Bone marrow (tissue), 2 donors: ENCODE measurements around the gene ENO2.

Source experiments
- DNase-seq, 2 donors: peaks; one replicate each; lab custom pipeline; 2025; lab: John Stamatoyannopoulos, UW

ENO2 gene

DNA sequence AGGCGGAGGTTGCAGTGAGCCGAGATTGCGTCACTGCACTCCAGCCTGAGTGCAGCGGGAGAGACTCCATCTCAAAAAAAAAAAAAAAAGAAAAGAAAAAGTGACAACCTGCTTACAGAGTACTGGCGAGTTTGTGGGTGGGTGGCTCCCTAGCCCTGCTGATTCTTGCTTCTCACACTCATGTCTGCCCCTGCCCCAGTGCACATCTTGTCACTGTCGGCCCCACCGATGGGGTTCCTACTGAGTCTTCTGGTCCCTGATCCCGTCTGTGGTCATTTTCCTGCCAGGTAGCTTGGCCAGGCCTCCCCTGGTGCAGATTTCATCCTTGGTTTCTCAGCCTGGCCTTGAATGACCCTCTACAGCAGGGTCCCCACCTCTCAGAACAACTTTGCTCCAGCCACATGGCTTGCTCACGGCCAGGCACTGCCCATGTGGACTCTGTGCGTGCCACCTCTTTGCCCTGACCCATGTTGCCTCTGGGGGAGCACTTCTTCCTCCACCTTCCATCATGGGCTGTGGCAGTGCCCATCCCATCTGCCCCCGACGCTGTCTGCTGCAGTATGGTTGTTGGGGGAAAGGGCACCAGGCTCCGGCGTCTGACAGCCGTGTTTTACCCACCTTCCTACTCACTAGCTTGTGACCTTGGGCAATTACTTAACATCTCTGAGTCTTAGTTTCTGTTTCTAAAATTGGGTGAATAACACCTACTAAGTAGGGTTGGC is 34.7 kb downstream of the ENO2 start:
- DNase-seq = no peak

DNA sequence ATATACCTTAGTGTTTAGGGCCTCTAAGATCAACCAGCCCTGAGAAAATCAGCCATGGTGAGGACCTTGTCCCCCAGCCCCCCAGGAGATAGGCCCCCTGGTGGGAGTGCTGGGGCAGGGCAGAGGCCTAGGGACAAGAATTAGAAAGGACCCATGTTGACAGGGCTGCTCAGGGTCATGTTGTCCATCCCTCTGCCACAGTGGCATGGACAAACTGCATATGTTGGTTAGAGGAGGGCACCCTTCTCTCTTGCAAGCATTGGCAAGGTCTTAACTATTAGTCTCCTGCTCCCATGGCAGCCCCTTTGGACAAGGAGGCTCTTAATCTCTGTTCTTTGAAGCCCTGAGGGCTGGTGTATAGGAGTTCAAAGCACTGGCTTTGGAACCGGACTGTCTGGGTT is 36.0 kb downstream of the ENO2 start:
- DNase-seq = no peak

- DNase-seq = peak; percentile 56 to 68
Measured at GRCh38 chr12:6950811-6951540, 36.6 kb downstream of the ENO2 start, which contains the start of gene PTPN6. Gene PTPN6 (plus strand): TSS chr12:6951356. CDS start chr12:6951513, 157 bp downstream.

DNA sequence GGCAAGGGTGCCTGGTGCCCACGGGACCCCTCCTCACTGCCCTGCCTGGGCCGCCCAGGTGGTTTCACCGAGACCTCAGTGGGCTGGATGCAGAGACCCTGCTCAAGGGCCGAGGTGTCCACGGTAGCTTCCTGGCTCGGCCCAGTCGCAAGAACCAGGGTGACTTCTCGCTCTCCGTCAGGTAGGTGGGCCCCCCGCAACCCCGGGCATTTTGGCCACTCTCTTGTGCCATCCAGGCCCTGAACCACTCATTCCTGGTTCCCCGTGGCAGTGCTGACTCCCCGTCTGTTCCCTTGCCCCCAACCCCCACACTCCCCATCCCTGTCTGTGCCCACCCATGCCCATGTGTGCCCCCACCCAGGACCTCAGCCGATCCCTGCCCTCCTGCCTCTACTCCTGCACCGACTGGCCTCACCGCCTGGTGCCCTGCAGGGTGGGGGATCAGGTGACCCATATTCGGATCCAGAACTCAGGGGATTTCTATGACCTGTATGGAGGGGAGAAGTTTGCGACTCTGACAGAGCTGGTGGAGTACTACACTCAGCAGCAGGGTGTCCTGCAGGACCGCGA is 37.3 kb downstream of the ENO2 start:
- DNase-seq = no peak

- DNase-seq = no peak
Measured at GRCh38 chr12:6952121-6952862, 37.9 kb downstream of the ENO2 start.

DNA sequence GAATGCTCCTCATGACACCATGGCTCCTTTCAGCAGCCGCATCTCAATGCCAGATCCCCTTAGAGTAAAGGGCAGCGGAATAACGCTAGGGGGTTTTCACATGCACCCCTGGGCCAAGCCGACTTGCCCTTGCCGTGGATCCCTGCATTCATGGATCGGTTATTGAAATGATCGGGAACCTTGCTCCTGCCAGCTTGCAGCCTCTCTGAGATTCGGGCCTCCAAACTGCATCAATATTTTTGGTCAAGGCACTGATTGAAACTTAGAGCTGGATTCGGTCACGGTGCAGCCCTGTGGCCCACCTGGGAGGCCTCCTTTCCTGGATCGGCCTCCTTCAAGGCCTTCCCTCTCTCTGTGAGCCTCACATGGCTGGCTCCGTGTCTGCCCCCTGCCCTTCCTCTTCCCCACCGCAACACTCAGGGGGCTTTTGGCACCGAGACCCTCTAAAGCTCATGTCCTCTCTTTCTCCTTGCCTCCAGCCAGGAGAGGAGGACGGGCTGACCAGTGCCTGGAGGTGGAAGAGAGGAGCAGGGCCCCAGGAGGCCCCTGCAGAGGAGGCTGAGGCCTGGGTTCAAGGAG is 38.6 kb downstream of the ENO2 start:
- no peak for DNase-seq

GRCh38 chr12:6953442-6954315 is 39.3 kb downstream of the ENO2 start:
- peak; percentile 95 to 98 for DNase-seq

DNA sequence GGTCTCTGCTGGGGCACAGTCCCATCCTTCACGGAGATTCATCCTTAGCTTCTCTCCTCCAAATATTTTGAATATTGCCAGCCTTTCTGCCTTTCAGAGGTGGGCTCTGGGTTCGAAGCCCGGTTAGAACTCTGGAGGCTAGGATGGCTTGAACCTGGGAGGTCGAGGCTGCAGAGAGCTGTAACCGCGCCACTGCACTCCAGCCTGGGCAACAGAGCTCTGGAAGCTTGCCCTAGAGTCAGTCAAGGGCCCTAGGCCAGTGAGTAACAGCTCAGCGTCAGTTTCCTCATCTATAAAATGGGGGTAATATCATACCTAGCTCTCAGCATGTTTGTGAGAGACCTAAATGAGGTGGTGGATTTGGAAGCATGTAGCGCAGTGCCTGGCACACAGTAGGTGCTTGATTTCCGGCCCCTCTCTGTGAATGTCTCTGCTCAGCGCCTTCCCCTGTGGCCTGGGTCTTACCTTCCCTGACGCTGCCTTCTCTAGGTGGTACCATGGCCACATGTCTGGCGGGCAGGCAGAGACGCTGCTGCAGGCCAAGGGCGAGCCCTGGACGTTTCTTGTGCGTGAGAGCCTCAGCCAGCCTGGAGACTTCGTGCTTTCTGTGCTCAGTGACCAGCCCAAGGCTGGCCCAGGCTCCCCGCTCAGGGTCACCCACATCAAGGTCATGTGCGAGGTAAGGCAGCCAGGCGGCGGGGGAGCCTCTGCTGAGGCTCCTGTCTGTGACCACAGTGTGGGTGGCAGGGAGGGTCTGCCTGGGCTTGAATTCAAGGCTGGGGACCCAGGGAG is 40.1 kb downstream of the ENO2 start:
- DNase-seq = no peak

DNA sequence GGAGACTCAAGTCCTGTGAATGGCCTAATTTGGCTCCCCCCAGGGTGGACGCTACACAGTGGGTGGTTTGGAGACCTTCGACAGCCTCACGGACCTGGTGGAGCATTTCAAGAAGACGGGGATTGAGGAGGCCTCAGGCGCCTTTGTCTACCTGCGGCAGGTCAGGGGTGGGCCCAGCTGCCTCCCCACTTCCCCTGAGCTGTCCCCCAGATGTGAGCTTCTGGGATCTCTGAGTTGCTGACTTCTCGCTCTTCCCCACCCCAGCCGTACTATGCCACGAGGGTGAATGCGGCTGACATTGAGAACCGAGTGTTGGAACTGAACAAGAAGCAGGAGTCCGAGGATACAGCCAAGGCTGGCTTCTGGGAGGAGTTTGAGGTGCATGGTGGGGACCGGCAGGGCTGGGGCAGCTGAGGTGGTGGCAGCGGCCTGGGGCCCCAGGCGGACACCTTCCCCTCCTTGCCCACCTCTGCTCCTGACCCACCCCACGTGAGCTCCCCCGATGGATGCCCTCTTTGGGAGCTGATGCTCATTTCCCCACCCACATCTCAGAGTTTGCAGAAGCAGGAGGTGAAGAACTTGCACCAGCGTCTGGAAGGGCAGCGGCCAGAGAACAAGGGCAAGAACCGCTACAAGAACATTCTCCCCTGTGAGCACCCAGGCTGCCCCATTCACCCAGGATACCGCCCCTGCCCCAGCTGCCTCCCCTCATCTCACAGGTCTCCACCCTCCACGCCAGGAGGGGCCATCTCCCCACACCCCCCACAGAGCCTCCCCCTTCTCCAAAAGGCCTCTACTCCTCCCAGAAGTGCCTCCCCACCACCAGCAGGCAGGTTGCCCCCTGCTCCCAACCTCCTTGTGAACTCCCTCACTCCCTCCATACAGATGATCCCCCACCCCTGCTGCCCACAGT is 41.0 kb downstream of the ENO2 start:
- no peak for DNase-seq

DNA sequence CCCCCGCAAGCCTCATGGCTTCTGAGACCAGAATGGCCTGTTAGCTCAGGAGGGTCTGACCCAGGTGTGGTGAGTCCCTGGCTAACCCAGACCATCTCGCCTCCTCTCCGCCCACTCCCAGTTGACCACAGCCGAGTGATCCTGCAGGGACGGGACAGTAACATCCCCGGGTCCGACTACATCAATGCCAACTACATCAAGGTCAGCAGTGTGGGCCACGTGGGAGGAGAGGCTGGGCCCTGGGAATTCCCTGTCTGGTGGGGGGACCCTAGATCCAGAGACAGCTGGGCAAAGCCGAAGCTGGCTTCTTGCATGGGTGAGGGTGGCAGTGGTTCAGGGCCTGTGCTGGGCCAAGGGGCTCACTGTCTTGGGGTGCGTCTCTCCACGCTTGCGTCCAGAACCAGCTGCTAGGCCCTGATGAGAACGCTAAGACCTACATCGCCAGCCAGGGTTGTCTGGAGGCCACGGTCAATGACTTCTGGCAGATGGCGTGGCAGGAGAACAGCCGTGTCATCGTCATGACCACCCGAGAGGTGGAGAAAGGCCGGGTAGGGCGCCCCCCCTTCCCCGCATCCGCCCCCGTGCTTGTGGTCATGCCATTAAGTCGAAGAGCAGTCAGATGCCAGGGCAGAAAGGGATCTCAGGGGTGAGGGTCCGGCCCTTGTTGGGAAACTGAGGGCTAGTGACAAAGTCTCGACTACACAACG is 41.8 kb downstream of the ENO2 start:
- no peak for DNase-seq

- no peak for DNase-seq
Measured at GRCh38 chr12:6957151-6957701, 42.8 kb downstream of the ENO2 start.

DNA sequence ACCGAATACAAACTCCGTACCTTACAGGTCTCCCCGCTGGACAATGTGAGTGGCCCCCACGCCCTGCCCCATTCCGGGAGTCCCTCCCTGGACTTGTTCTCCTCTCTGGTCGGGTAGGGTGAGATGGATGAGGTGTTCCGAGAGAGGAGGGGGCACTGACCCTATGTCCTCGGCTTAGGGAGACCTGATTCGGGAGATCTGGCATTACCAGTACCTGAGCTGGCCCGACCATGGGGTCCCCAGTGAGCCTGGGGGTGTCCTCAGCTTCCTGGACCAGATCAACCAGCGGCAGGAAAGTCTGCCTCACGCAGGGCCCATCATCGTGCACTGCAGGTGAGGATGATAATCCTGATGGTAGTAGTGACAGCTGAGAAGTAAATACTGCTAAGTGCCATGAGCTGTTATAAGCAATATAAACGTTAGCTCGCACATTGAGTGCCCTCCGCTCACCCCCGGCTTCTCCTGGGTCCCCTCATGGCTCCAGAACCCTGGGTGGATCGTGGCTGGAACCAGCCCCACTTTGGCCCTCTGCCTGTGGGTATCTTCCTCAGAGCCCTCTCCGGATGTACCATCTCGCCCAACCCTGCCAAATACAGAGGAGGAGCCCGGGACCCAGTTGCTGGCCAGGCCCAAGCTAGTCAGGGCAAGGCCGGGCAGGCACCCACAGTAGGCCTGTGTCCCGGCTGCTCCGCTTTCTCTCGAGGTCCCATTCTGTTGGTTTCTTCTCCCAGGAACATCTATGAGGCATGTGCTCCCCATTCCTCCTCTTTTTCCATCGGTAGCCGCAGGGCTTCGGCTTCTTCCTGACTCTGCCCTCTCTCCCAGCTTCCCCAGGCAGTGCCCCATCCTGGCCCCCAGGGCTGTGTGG is 43.6 kb downstream of the ENO2 start:
- no peak for DNase-seq

DNA sequence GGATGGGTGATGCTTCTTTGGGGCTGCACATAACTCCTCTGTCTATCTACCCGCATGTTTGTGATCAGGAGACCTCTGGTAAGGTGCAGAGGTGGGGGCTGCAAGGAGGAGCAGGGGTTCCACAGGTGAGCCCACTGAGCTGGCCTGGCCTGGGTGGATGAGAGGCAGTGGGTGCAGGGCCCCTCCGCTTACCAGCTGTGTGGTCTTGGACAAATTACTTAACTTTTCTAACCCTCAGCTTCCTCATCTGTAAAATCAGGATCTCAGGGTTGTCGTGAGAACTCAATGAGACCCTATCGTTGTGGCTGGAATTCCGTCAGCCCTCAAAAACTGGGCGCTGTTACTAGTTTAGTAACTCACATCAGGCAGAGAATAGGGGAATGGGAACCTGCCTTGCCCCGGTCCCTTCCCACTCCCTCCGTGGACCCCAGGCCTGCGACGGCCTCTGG is 44.3 kb downstream of the ENO2 start:
- no peak for DNase-seq

- DNase-seq = peak; percentile 79 to 81
Measured at GRCh38 chr12:6959058-6959804, 44.9 kb downstream of the ENO2 start.

- DNase-seq = no peak
Measured at GRCh38 chr12:6959805-6960592, 45.6 kb downstream of the ENO2 start.
